HG03060 (cell line): Measurements from ENCODE around the gene ELK3.

Experiments
- ATAC-seq: cut with Tn5 transposase; IDR thresholded peaks from one replicate; pipeline ENCODE4 v1.9.1; 2021; ENCODE audit warnings: low read depth, moderate number of reproducible peaks; ENCODE audit not compliant: unreplicated experiment

Gene ELK3

GRCh38 chr12:96208801-96209549, 14.8 kb downstream of the ELK3 start:
- ATAC-seq: no peak

GRCh38 chr12:96210376-96211055, 16.3 kb downstream of the ELK3 start:
- no peak for ATAC-seq

- no peak for ATAC-seq
Observed at GRCh38 chr12:96211988-96212387, 17.8 kb downstream of the ELK3 start.

- no peak for ATAC-seq
Observed at GRCh38 chr12:96212456-96213375, 18.5 kb downstream of the ELK3 start.

- ATAC-seq: no peak
Observed at GRCh38 chr12:96213869-96214268, 19.7 kb downstream of the ELK3 start.

GRCh38 chr12:96215919-96216273, 21.7 kb downstream of the ELK3 start:
- ATAC-seq: no peak

GRCh38 chr12:96218989-96219678, 25.0 kb downstream of the ELK3 start:
- no peak for ATAC-seq

GRCh38 chr12:96219700-96220206, 25.6 kb downstream of the ELK3 start:
- no peak for ATAC-seq

- ATAC-seq: no peak
Observed at GRCh38 chr12:96220902-96221301, 26.7 kb downstream of the ELK3 start.

GRCh38 chr12:96221391-96221790, 27.2 kb downstream of the ELK3 start:
- ATAC-seq: no peak

- ATAC-seq: no peak
Observed at GRCh38 chr12:96223411-96224218, 29.4 kb downstream of the ELK3 start.

GRCh38 chr12:96224219-96224615, 30.0 kb downstream of the ELK3 start:
- ATAC-seq: no peak

- no peak for ATAC-seq
Observed at GRCh38 chr12:96225044-96225855, 31.1 kb downstream of the ELK3 start.

- no peak for ATAC-seq
Observed at GRCh38 chr12:96225994-96226399, 31.8 kb downstream of the ELK3 start.

- ATAC-seq: no peak
Observed at GRCh38 chr12:96226401-96226800, 32.2 kb downstream of the ELK3 start.

GRCh38 chr12:96226801-96227348, 32.7 kb downstream of the ELK3 start:
- no peak for ATAC-seq

- ATAC-seq: no peak
Observed at GRCh38 chr12:96227365-96228106, 33.4 kb downstream of the ELK3 start.
